Measurements from ENCODE around the gene MADD. TPM values are rescaled to one million over a fixed set of nuclear protein-coding genes. Genes with fewer than 3 reads are reported as not detected.

The MADD gene
- total and polyA plus RNA-seq, 2 experiments from 2014 or later: 13.4 to 43.8 TPM

DNA sequence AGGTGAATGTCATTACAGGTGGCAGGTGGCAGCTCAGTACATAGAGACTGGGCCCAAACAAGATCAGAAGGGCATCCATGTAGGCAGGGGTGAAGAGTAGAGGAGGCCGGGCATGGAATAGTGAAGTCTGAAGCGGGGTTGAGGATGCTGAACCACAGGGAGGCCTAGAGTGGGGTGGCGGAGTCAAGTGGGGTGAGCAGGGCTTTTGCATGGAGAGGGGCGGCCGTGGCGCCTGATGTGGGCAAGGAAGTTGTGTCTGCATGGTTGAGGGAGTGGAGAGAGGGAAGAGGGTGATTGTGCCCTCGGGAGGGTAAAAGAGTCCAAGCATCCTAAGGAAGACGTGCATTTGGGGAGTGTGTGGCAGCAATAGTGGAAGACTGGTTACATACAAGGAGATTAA, 40.8 kb upstream of the MADD start (continued):
- TF ChIP-seq, protein P1, sequence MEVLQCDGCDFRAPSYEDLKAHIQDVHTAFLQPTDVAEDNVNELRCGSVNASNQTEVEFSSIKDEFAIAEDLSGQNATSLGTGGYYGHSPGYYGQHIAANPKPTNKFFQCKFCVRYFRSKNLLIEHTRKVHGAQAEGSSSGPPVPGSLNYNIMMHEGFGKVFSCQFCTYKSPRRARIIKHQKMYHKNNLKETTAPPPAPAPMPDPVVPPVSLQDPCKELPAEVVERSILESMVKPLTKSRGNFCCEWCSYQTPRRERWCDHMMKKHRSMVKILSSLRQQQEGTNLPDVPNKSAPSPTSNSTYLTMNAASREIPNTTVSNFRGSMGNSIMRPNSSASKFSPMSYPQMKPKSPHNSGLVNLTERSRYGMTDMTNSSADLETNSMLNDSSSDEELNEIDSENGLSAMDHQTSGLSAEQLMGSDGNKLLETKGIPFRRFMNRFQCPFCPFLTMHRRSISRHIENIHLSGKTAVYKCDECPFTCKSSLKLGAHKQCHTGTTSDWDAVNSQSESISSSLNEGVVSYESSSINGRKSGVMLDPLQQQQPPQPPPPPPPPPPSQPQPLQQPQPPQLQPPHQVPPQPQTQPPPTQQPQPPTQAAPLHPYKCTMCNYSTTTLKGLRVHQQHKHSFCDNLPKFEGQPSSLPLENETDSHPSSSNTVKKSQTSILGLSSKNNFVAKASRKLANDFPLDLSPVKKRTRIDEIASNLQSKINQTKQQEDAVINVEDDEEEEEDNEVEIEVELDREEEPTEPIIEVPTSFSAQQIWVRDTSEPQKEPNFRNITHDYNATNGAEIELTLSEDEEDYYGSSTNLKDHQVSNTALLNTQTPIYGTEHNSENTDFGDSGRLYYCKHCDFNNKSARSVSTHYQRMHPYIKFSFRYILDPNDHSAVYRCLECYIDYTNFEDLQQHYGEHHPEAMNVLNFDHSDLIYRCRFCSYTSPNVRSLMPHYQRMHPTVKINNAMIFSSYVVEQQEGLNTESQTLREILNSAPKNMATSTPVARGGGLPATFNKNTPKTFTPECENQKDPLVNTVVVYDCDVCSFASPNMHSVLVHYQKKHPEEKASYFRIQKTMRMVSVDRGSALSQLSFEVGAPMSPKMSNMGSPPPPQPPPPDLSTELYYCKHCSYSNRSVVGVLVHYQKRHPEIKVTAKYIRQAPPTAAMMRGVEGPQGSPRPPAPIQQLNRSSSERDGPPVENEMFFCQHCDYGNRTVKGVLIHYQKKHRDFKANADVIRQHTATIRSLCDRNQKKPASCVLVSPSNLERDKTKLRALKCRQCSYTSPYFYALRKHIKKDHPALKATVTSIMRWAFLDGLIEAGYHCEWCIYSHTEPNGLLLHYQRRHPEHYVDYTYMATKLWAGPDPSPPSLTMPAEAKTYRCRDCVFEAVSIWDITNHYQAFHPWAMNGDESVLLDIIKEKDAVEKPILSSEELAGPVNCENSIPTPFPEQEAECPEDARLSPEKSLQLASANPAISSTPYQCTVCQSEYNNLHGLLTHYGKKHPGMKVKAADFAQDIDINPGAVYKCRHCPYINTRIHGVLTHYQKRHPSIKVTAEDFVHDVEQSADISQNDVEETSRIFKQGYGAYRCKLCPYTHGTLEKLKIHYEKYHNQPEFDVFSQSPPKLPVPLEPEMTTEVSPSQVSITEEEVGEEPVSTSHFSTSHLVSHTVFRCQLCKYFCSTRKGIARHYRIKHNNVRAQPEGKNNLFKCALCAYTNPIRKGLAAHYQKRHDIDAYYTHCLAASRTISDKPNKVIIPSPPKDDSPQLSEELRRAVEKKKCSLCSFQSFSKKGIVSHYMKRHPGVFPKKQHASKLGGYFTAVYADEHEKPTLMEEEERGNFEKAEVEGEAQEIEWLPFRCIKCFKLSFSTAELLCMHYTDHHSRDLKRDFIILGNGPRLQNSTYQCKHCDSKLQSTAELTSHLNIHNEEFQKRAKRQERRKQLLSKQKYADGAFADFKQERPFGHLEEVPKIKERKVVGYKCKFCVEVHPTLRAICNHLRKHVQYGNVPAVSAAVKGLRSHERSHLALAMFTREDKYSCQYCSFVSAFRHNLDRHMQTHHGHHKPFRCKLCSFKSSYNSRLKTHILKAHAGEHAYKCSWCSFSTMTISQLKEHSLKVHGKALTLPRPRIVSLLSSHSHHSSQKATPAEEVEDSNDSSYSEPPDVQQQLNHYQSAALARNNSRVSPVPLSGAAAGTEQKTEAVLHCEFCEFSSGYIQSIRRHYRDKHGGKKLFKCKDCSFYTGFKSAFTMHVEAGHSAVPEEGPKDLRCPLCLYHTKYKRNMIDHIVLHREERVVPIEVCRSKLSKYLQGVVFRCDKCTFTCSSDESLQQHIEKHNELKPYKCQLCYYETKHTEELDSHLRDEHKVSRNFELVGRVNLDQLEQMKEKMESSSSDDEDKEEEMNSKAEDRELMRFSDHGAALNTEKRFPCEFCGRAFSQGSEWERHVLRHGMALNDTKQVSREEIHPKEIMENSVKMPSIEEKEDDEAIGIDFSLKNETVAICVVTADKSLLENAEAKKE (CRISPR knock-in tag; IDR thresholded peaks at IDR 0.05): no peak
- no peak for TF ChIP-seq NANOG (IDR thresholded peaks at IDR 0.05; ENCODE audit: borderline replicate concordance)

DNA sequence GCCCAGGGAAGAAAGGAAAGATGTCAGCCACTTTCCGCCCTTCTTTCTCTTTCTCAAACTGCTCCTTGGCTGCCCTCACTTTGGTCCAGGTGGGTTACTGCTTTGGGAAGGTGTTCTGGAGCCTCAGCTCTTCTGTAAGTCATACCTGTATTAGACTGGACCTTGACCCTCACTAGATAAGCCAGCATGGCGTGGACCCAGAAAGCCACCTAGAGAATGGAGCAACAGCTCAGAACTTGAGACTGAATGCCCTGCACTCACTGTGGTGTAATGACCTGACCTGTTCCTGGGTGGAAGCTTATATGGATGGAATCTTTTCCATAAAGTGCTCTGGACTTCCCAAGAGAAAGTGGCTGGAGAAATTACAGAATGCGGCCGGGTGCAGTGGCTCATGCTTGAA, 36.9 kb upstream of the MADD start:
- DNase-seq (ENCODE audit: low spot score) (no peak), ATAC-seq (no peak)
- no peak overlapping the region for H3K4me3 Mint-ChIP-seq
- Histone ChIP-seq H4K20me1 (replicated peaks; ENCODE audit: insufficient read depth) (no peaks in the 10 kb centered on the region; the same call in 1 of the 2 replicates), H3K4me3 (no peak overlapping the region), H3K4me2 (no peak overlapping the region), H3K4me1 (ENCODE audit: insufficient read depth) (no peaks in the 10 kb centered on the region), H3K79me2 (replicated peaks; ENCODE audit: insufficient read depth) (0 out of 2 replicates have a peak, but pooled peaks cover 1% of the 10 kb centered on the region), H3K27me3 (ENCODE audit: insufficient read depth) (no peaks in the 10 kb centered on the region), H3K27ac (ENCODE audit: low read depth) (peak overlapping the region; percentile 59; the same call in 1 of the 2 replicates), H3F3A (replicated peaks; ENCODE audit: low read depth) (peaks cover 7% of the 10 kb centered on the region; the same call in 1 of the 2 replicates), H3K9me2 (ENCODE audit: insufficient read depth) (no peaks in the 10 kb centered on the region), H2AFZ (no peak overlapping the region), H3K36me3 (ENCODE audit: insufficient read depth) (peaks cover 12% of the 10 kb centered on the region)
- no peaks in the 10 kb centered on the region for H3K9me3 Mint-ChIP-seq
- no peak overlapping the region for H3K27ac Mint-ChIP-seq
- H3K36me3 Mint-ChIP-seq (ENCODE audit: low read depth): peaks cover 38% of the 10 kb centered on the region
- H3K27me3 Mint-ChIP-seq (ENCODE audit: insufficient read depth, low read depth, poor library complexity): peaks cover 7% of the 10 kb centered on the region
- peaks cover 12% of the 10 kb centered on the region; the same call in 2 of the 3 replicates for H3K4me1 Mint-ChIP-seq
- no peak for TF ChIP-seq EZH2 (IDR thresholded peaks at IDR 0.05; ENCODE audit: low read depth, unreplicated experiment)
- TF ChIP-seq JUNB (IDR thresholded peaks at IDR 0.05; ENCODE audit: unreplicated experiment): no peak
- TF ChIP-seq, protein P2, sequence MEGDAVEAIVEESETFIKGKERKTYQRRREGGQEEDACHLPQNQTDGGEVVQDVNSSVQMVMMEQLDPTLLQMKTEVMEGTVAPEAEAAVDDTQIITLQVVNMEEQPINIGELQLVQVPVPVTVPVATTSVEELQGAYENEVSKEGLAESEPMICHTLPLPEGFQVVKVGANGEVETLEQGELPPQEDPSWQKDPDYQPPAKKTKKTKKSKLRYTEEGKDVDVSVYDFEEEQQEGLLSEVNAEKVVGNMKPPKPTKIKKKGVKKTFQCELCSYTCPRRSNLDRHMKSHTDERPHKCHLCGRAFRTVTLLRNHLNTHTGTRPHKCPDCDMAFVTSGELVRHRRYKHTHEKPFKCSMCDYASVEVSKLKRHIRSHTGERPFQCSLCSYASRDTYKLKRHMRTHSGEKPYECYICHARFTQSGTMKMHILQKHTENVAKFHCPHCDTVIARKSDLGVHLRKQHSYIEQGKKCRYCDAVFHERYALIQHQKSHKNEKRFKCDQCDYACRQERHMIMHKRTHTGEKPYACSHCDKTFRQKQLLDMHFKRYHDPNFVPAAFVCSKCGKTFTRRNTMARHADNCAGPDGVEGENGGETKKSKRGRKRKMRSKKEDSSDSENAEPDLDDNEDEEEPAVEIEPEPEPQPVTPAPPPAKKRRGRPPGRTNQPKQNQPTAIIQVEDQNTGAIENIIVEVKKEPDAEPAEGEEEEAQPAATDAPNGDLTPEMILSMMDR (conservative IDR thresholded peaks at IDR 0.05; ENCODE audit: low read depth in 2 of 2): no peak
- TF ChIP-seq, protein P3, sequence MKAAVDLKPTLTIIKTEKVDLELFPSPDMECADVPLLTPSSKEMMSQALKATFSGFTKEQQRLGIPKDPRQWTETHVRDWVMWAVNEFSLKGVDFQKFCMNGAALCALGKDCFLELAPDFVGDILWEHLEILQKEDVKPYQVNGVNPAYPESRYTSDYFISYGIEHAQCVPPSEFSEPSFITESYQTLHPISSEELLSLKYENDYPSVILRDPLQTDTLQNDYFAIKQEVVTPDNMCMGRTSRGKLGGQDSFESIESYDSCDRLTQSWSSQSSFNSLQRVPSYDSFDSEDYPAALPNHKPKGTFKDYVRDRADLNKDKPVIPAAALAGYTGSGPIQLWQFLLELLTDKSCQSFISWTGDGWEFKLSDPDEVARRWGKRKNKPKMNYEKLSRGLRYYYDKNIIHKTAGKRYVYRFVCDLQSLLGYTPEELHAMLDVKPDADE (IDR thresholded peaks at IDR 0.05): no peak
- TF ChIP-seq, protein P1 (CRISPR knock-in tag; IDR thresholded peaks at IDR 0.05): no peak

All from GM23338 (cell line).